Measurements from ENCODE around the gene ODAD4.

DNA sequence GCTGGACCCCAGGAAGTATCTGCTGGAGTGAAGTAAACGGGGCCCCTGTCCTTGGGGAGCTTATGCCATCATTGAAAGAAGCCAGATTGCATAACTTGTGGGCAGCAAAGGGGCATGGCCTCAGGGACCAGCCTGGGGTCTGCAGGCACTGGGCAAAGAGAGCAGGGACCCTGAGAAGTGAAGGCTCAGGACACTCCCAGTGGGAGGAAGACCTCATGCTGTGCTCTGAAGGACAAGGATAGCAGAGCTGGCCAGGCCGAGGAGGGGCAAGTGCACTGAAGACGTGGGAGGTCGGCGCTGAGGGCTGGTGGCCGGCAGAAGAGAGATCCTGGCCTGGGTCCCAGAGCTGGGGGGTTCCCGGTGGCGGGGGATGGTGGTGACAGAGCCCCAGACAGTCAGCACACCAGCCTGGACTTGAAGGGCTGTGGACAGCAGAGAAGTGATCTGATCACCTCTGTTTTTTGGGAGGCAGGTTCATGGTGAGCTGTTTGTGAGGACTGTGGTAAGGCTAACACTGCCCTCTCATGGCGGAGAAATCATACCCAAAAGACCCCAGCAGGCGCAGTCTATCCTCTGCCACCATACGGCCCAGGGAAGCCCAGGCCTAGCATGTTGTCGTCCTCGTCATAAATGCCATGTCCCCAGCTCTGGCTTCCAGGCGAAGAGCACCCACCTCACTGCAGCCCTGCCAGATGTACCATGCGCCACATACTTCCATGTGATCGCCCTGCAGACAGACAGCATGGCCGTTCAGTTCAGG, 29.1 kb downstream of the ODAD4 start:
- TF ChIP-seq, protein P1, sequence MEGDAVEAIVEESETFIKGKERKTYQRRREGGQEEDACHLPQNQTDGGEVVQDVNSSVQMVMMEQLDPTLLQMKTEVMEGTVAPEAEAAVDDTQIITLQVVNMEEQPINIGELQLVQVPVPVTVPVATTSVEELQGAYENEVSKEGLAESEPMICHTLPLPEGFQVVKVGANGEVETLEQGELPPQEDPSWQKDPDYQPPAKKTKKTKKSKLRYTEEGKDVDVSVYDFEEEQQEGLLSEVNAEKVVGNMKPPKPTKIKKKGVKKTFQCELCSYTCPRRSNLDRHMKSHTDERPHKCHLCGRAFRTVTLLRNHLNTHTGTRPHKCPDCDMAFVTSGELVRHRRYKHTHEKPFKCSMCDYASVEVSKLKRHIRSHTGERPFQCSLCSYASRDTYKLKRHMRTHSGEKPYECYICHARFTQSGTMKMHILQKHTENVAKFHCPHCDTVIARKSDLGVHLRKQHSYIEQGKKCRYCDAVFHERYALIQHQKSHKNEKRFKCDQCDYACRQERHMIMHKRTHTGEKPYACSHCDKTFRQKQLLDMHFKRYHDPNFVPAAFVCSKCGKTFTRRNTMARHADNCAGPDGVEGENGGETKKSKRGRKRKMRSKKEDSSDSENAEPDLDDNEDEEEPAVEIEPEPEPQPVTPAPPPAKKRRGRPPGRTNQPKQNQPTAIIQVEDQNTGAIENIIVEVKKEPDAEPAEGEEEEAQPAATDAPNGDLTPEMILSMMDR (IDR thresholded peaks at IDR 0.05), result no peak
- no peak for TF ChIP-seq POLR2A (IDR thresholded peaks at IDR 0.05)
